ENCODE measurements around the gene TBX3. TPM values are rescaled to one million over a fixed set of nuclear protein-coding genes. Genes with fewer than 3 reads are reported as not detected.

TBX3 gene
- polyA plus RNA-seq, 2 donors = 1.7 to 3.1 TPM

DNA sequence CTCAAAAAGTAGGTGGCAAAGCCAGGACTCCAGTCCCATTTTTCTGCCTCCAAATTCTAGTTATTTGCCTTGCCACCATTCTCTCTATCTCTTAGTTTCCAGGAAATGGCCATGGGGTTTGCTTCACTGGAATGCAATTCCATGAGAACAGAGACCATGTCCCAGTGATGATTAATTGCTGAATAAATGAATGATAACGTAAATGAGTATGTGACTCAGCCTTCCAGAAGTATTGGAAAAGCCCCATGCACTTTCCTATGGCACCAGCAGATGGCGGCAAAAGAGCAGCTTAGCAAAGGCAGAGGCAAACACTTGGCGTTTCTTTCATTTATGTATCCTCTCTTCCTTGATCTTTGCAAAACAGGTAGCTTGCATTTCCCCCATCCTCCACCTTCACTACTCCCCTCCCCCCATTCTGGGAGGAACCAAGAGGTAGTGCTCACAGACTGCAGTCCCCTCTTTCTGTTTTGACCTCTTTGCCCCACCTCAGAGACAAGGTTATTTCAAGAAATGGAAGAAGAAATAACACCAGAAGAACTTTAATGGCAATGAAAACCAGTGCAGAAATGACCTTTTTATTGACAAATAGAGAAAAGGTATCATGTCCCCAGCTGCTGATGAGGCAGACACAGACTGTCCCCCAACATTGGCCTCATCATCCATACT, 21.3 kb downstream of the TBX3 start:
- 0 to 1% methylated on average over 3 of the region's 3 CpGs for WGBS, 2 donors
- peaks cover 6 to 7% of the 10 kb centered on the region in 2 donors for H3K27me3 ChIP-seq (ENCODE audit: control insufficient read depth in 1 of 2, insufficient read depth in 2 of 2, low read length in 2 of 2)
- H3K36me3 ChIP-seq (ENCODE audit: control insufficient read depth in 2 of 2, insufficient read depth in 2 of 2, low read length in 1 of 2) = no peaks in the 10 kb centered on the region

GRCh38 chr12:114661245-114661644, 22.7 kb downstream of the TBX3 start:
- no peaks in the 10 kb centered on the region for H3K36me3 ChIP-seq (ENCODE audit: control insufficient read depth in 2 of 2, insufficient read depth in 2 of 2, low read length in 1 of 2)
- peaks cover 0 to 4% of the 10 kb centered on the region in 2 donors for H3K4me1 ChIP-seq (ENCODE audit: control insufficient read depth in 2 of 2, insufficient read depth in 2 of 2, low read length in 1 of 2)
- H3K27me3 ChIP-seq (ENCODE audit: control insufficient read depth in 1 of 2, insufficient read depth in 2 of 2, low read length in 2 of 2) = peaks cover 3 to 6% of the 10 kb centered on the region in 2 donors
- WGBS, 2 donors = 45 to 51% methylated on average over 1 of the region's 1 CpG
- no peak overlapping the region for H3K27ac ChIP-seq (ENCODE audit: low read depth in 2 of 2, low read length in 1 of 2)
- no peak overlapping the region for H3K4me3 ChIP-seq (ENCODE audit: low read depth in 1 of 2, low read length in 2 of 2)
- H3K9me3 ChIP-seq (ENCODE audit: control insufficient read depth in 2 of 2, insufficient read depth in 1 of 2, low read depth in 1 of 2, low read length in 1 of 2) = no peaks in the 10 kb centered on the region

More for the DNA sequence above, 21.3 kb downstream of the TBX3 start:
- Histone ChIP-seq H3K4me3 (ENCODE audit: low read depth in 1 of 2, low read length in 2 of 2) (no peak overlapping the region), H3K27ac (ENCODE audit: low read depth in 2 of 2, low read length in 1 of 2) (no peak overlapping the region), H3K9me3 (ENCODE audit: control insufficient read depth in 2 of 2, insufficient read depth in 1 of 2, low read depth in 1 of 2, low read length in 1 of 2) (no peaks in the 10 kb centered on the region), H3K4me1 (ENCODE audit: control insufficient read depth in 2 of 2, insufficient read depth in 2 of 2, low read length in 1 of 2) (peaks cover 0 to 4% of the 10 kb centered on the region in 2 donors)

DNA sequence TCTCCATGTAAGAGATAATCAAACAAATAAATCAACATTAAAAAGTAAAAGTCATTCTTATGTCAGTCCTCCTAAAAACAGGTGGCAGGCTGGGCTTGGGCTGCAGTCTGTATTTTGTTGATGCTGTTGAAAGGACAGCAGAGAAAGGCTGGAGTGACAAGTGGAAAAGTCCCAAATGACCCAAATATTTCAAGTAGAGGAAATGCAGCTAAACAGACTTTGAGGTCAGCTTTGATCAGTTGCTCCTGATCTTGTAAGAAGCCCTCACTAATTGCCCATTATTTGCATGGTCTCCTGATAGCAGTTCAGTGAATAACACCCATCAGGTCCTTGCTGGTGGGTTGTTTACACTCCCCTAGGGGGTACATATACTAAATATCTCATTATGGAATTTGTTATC, 24.9 kb downstream of the TBX3 start:
- no peaks in the 10 kb centered on the region for H3K4me1 ChIP-seq (ENCODE audit: control insufficient read depth in 2 of 2, insufficient read depth in 2 of 2, low read length in 1 of 2)
- no peaks in the 10 kb centered on the region for H3K9me3 ChIP-seq (ENCODE audit: control insufficient read depth in 2 of 2, insufficient read depth in 1 of 2, low read depth in 1 of 2, low read length in 1 of 2)
- H3K4me3 ChIP-seq (ENCODE audit: low read depth in 1 of 2, low read length in 2 of 2) = no peak overlapping the region
- H3K36me3 ChIP-seq (ENCODE audit: control insufficient read depth in 2 of 2, insufficient read depth in 2 of 2, low read length in 1 of 2) = no peaks in the 10 kb centered on the region
- H3K27me3 ChIP-seq (ENCODE audit: control insufficient read depth in 1 of 2, insufficient read depth in 2 of 2, low read length in 2 of 2) = no peaks in the 10 kb centered on the region
- no peak overlapping the region for H3K27ac ChIP-seq (ENCODE audit: low read depth in 2 of 2, low read length in 1 of 2)

GRCh38 chr12:114658002-114658441, 26.0 kb downstream of the TBX3 start:
- H3K4me1 ChIP-seq (ENCODE audit: control insufficient read depth in 2 of 2, insufficient read depth in 2 of 2, low read length in 1 of 2) = no peaks in the 10 kb centered on the region
- H3K27ac ChIP-seq (ENCODE audit: low read depth in 2 of 2, low read length in 1 of 2) = no peak overlapping the region
- no peak overlapping the region for H3K4me3 ChIP-seq (ENCODE audit: low read depth in 1 of 2, low read length in 2 of 2)
- no peaks in the 10 kb centered on the region for H3K36me3 ChIP-seq (ENCODE audit: control insufficient read depth in 2 of 2, insufficient read depth in 2 of 2, low read length in 1 of 2)
- WGBS, 2 donors = 78 to 82% methylated on average over 1 of the region's 1 CpG
- H3K27me3 ChIP-seq (ENCODE audit: control insufficient read depth in 1 of 2, insufficient read depth in 2 of 2, low read length in 2 of 2) = no peaks in the 10 kb centered on the region
- H3K9me3 ChIP-seq (ENCODE audit: control insufficient read depth in 2 of 2, insufficient read depth in 1 of 2, low read depth in 1 of 2, low read length in 1 of 2) = no peaks in the 10 kb centered on the region

DNA sequence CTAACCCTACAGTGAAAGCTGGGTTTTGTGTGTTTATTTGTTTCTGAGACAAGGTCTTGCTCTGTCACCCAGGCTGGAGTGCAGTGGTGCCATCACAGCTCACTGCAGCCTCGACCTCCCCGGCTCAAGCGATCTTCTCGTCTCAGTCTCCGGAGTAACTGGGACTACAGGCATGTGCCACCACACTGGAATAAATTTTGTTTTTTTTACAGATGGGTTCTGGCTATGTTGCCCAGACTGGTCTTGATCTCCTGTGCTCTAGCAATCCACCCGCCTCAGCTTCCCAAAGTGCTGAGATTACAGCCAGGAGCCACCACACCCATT, 26.4 kb downstream of the TBX3 start:
- no peaks in the 10 kb centered on the region for H3K27me3 ChIP-seq (ENCODE audit: control insufficient read depth in 1 of 2, insufficient read depth in 2 of 2, low read length in 2 of 2)
- no peak overlapping the region for H3K27ac ChIP-seq (ENCODE audit: low read depth in 2 of 2, low read length in 1 of 2)
- no peak overlapping the region for H3K4me3 ChIP-seq (ENCODE audit: low read depth in 1 of 2, low read length in 2 of 2)
- H3K4me1 ChIP-seq (ENCODE audit: control insufficient read depth in 2 of 2, insufficient read depth in 2 of 2, low read length in 1 of 2) = no peaks in the 10 kb centered on the region
- no peaks in the 10 kb centered on the region for H3K36me3 ChIP-seq (ENCODE audit: control insufficient read depth in 2 of 2, insufficient read depth in 2 of 2, low read length in 1 of 2)
- H3K9me3 ChIP-seq (ENCODE audit: control insufficient read depth in 2 of 2, insufficient read depth in 1 of 2, low read depth in 1 of 2, low read length in 1 of 2) = no peaks in the 10 kb centered on the region
- 88 to 93% methylated on average over 6 of the region's 6 CpGs for WGBS, 2 donors

GRCh38 chr12:114656906-114657596, 26.9 kb downstream of the TBX3 start:
- H3K4me3 ChIP-seq (ENCODE audit: low read depth in 1 of 2, low read length in 2 of 2) = no peak overlapping the region
- H3K9me3 ChIP-seq (ENCODE audit: control insufficient read depth in 2 of 2, insufficient read depth in 1 of 2, low read depth in 1 of 2, low read length in 1 of 2) = no peaks in the 10 kb centered on the region
- no peak overlapping the region for H3K27ac ChIP-seq (ENCODE audit: low read depth in 2 of 2, low read length in 1 of 2)
- no peaks in the 10 kb centered on the region for H3K27me3 ChIP-seq (ENCODE audit: control insufficient read depth in 1 of 2, insufficient read depth in 2 of 2, low read length in 2 of 2)
- 86 to 92% methylated on average over 8 of the region's 8 CpGs for WGBS, 2 donors
- no peaks in the 10 kb centered on the region for H3K36me3 ChIP-seq (ENCODE audit: control insufficient read depth in 2 of 2, insufficient read depth in 2 of 2, low read length in 1 of 2)
- no peaks in the 10 kb centered on the region for H3K4me1 ChIP-seq (ENCODE audit: control insufficient read depth in 2 of 2, insufficient read depth in 2 of 2, low read length in 1 of 2)

GRCh38 chr12:114655934-114656749, 27.8 kb downstream of the TBX3 start:
- WGBS, 2 donors = 52 to 68% methylated on average over 12 of the region's 12 CpGs
- Histone ChIP-seq H3K4me1 (ENCODE audit: control insufficient read depth in 2 of 2, insufficient read depth in 2 of 2, low read length in 1 of 2) (no peaks in the 10 kb centered on the region), H3K9me3 (ENCODE audit: control insufficient read depth in 2 of 2, insufficient read depth in 1 of 2, low read depth in 1 of 2, low read length in 1 of 2) (no peaks in the 10 kb centered on the region), H3K27ac (ENCODE audit: low read depth in 2 of 2, low read length in 1 of 2) (no peak overlapping the region), H3K27me3 (ENCODE audit: control insufficient read depth in 1 of 2, insufficient read depth in 2 of 2, low read length in 2 of 2) (no peaks in the 10 kb centered on the region), H3K36me3 (ENCODE audit: control insufficient read depth in 2 of 2, insufficient read depth in 2 of 2, low read length in 1 of 2) (no peaks in the 10 kb centered on the region), H3K4me3 (ENCODE audit: low read depth in 1 of 2, low read length in 2 of 2) (no peak overlapping the region)

DNA sequence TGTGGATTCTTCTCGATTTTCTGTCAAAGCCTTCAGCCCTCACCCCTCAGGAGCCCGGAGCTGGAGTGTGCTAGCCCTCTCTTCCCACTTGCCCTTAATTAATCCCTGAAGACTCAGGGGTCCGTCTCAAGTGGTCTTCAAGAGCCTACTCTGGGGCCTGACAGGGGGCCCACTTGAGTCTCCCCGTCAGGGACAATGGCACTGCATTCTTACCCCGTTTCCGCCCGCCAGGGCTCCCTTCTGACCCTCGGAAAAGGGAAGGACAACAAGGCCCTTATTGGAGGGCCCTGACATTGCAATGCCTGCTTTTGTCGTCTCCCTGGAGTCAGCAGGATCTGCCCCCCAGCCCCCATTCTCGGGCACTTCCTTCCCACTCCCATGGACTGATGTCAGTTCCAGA, 34.4 kb downstream of the TBX3 start:
- Histone ChIP-seq H3K27ac (ENCODE audit: low read depth in 2 of 2, low read length in 1 of 2) (no peak overlapping the region), H3K36me3 (ENCODE audit: control insufficient read depth in 2 of 2, insufficient read depth in 2 of 2, low read length in 1 of 2) (no peaks in the 10 kb centered on the region), H3K4me1 (ENCODE audit: control insufficient read depth in 2 of 2, insufficient read depth in 2 of 2, low read length in 1 of 2) (no peaks in the 10 kb centered on the region), H3K9me3 (ENCODE audit: control insufficient read depth in 2 of 2, insufficient read depth in 1 of 2, low read depth in 1 of 2, low read length in 1 of 2) (no peaks in the 10 kb centered on the region), H3K4me3 (ENCODE audit: low read depth in 1 of 2, low read length in 2 of 2) (no peak overlapping the region), H3K27me3 (ENCODE audit: control insufficient read depth in 1 of 2, insufficient read depth in 2 of 2, low read length in 2 of 2) (no peaks in the 10 kb centered on the region)
- 54 to 63% methylated on average over 10 of the region's 10 CpGs for WGBS, 2 donors

- H3K27me3 ChIP-seq (ENCODE audit: control insufficient read depth in 1 of 2, insufficient read depth in 2 of 2, low read length in 2 of 2) = no peaks in the 10 kb centered on the region
- no peaks in the 10 kb centered on the region for H3K36me3 ChIP-seq (ENCODE audit: control insufficient read depth in 2 of 2, insufficient read depth in 2 of 2, low read length in 1 of 2)
- no peak overlapping the region for H3K27ac ChIP-seq (ENCODE audit: low read depth in 2 of 2, low read length in 1 of 2)
- no peaks in the 10 kb centered on the region for H3K9me3 ChIP-seq (ENCODE audit: control insufficient read depth in 2 of 2, insufficient read depth in 1 of 2, low read depth in 1 of 2, low read length in 1 of 2)
- no peaks in the 10 kb centered on the region for H3K4me1 ChIP-seq (ENCODE audit: control insufficient read depth in 2 of 2, insufficient read depth in 2 of 2, low read length in 1 of 2)
- no peak overlapping the region for H3K4me3 ChIP-seq (ENCODE audit: low read depth in 1 of 2, low read length in 2 of 2)
- 90 to 93% methylated on average over 3 of the region's 3 CpGs for WGBS, 2 donors
These were observed 35.3 kb downstream of the TBX3 start for GRCh38 chr12:114648711-114649110.

Measured in esophagus (tissue), 2 donors.